ENCODE results near the gene ATOH8.

The ATOH8 gene

DNA sequence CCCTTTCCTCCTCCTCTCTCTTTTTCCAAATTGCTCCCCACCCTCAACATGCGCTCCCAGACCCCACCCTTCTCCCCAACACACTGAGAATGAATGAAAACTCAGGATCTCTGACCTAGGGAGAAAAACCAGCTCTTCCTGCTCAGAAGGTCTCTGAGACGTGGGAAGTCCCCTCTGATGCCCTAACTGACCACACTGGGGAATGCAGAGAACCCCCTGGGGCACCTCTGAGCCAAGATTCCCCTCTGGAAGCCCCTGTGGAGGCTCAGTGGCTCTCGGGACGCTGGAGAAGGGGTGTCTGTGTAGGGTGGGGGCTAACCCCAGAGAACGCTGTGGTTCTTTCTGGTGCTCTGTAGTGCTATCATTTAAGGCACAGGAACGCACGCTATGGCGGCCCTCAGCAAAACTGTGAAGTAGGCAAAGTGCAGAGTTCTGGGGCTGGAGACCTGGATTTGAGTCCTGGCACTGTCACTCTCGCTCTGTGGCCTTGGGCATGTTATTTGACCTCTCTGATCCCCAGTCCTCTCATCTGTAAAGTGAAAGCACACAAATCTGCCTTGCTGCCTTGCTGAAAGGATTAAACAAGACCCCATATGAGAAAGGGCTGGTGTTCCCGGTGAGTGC is 17.1 kb downstream of the ATOH8 start:
- DNase-seq (ENCODE audit: low read depth) = no peak

DNA sequence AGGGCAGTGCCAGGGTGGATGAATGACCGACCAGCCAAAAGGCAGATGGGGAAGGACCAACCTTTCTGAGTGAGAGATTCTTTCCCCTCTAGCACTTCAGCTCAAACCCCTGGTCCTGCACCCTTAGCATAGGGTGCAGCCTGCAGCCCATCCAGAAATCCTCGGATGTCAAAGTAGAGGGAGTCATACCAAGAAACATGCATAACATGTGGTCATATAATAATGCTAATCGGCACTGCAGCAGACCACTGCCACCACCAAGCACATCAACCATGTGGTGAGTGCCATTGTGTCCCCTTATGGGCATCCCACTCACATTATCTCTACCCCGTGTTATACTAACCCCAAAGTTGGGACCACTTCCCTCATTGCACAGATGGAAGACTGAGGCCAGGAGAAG is 17.7 kb downstream of the ATOH8 start:
- DNase-seq (ENCODE audit: low read depth) = no peak

DNA sequence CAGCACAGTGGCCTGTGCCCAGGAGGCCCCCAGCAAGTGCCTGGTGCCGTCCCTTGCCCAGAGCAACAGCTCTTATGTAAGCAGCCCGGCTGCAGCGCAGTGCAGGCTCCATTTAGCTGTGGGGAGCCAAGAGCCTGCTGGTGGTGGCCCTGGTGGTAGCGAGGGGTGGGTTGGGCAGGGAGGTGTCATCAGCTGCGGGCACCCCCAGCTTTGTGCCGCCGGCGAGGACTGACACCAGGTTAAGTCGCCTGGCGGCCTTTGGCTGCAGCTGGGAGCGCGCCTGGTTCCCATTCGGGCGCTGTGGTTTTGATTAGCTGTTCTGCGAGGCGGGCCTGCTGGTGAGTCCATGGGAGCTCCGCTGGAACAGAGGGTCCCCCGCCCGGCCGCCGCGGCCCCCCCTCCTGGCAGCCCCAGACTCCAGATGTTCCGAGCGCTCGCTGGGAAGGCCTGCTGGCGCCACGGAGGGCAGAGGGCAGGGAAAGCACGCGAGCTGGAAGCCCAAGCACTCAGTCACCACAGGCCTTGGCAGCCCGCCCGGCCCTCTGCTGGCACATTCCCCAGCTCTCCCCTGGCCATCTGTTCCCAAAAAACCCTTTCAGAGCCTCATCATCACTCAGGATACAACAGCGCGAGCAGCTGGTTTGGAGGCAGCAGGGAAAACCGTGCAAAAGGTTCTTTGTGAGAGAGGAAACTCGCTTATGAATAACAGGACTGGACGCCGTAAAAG is 18.4 kb downstream of the ATOH8 start:
- no peak for DNase-seq (ENCODE audit: low read depth)

DNA sequence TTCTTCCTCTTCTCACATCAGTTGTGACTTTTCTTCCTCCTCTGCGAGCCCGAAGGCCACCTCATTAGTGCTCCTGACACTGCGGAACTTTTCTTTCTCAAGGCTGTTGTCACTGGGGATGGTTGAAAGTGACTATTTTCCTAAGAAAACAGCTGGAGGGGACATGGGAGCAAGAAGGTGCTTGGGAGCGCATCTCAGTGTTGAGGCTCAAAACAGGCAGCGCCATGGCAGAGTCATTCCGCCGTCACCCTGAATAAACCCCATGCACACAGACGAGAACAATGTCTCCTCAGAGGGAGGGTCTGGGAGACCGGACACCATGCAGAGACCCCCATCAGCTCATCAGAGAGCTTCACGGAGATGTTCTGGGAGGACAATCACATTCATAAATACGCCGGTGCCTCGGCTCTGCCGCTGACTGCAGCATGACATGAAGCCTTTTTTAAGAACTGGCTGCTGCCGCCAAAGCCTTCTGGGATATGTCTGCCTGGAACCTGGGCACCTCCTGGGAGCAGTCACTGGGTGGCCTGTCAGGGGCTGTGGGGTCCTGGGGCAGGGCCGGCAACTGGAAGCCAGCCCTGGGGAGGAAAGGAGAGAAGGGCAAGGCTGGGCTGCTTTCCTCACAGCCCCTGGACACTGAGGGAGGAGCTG is 19.2 kb downstream of the ATOH8 start:
- no peak for DNase-seq (ENCODE audit: low read depth)

DNA sequence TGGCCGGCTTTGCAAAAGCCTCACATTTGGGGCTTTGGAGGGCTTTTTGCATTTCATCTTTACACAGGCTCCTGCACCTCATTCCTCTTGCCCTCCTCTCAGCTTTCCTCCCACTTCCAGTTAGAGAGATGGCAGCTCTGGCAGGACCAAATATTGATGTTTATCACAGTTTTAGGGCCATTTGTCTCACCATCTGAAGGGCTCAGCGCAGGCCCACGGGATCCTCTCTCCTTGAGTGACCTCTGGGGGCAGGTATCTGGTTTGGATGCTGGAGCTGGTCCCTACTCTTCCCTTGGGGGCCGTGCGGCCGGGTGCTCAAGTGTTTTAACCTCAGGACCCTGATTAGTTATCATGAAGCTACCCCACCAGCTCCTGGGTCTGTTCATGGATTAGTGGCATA is 19.9 kb downstream of the ATOH8 start:
- no peak for DNase-seq (ENCODE audit: low read depth)

DNA sequence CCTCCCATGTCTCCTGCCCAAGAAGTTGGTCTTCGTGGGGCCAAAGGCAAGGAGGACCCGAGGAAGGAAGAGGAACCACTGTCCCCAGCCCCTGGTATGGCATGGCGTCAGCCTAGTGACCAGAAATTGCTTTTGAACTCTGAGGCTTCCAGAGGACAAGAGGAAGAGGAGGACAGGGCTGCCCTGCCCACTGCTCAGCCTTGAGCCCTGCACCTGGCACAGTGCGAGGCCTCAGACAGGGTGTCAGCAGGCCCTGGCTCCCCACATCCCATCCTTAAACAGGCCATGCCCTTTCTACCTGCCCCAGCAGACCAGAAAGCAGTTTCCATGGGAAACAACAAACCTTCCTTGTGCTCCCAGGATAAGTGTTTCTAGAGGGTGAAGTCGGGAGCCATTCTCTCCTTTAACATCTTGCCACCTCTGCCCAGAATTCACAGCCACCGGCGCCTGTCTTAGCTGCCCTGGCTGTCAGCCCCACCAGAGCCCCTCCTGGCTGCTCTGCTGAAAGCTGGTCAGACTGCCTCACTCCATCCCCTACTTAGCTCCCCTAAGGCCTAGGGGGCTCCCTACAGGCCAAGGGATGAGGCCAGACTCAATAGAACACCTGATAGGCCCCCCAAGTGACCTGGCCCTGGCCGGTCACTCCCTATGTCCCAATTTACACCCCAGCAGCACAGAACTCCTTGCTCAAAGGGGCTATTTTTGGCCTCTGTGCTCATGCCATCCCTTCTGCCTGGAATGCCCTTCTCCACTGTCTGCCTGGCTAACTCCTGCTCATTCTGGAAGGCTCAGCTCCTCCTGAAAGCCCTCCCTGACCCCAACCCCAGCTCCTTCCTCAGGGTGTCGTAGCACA is 20.6 kb downstream of the ATOH8 start:
- no peak for DNase-seq (ENCODE audit: low read depth)

DNA sequence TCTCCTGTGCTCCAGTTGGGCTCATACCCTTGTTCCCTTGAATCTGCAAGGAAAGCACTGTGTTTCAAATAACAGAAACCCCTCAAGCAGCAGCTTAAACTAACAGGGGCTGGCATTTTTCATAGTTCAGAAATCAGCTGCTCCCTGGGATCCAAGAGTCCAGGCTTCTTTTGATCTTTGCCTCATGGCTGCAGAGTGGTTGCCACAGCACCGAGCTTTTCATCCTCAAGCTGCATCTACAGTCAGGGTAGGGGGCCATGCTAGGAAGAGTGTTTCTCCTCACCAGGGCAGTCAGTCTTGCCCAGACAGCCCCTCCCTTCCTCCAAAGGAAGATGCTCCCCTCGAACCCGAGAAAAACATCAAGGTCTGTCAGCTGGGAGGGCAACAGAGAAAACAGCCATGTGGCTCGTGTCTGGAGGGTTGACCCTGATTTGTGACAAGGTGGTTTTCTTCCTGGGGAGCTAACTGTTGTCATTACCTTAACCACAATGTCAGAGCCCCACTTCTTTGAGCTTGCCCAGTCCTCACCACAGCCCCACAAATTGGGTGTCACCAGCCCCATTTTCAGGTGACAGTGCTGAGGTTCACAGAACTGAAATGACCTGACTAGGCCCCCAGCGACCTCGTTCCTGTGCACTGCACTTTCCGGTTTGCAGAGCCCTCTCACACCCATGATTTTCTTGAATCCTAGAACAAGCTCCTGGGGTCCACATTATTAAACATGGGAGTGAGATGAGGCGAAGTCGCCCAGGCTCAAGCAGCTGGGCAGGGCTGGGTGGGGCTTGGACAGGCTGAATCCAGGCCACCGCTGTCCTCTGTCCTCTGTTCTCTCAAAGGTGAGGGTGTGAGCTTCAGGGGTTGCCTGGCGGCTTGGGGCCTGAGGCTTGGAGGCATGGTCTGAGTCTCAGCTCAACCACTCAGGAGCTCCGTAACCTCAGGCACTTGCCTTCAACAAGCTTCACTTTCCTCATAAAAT is 21.9 kb downstream of the ATOH8 start:
- no peak for DNase-seq (ENCODE audit: low read depth)

DNA sequence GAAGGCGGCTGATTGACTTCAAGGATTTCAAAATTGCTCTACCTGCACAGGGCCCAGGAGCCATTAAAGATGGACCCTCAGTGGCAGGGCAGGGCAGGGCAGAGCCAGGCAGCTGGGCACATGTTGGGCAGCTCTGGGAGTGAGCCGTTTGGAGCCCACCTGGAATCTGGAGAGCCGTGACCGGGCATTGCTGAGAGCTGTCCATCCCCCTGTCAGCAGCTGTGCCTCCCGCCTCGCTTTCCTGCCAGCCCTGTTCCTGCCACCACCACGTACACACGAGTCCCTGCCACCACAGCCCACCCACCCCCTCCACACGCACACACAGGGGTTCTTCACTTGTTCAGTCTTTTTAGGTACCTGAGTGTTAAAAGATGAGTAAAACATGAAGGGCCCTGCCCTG is 22.9 kb downstream of the ATOH8 start:
- DNase-seq (ENCODE audit: low read depth) = no peak

DNA sequence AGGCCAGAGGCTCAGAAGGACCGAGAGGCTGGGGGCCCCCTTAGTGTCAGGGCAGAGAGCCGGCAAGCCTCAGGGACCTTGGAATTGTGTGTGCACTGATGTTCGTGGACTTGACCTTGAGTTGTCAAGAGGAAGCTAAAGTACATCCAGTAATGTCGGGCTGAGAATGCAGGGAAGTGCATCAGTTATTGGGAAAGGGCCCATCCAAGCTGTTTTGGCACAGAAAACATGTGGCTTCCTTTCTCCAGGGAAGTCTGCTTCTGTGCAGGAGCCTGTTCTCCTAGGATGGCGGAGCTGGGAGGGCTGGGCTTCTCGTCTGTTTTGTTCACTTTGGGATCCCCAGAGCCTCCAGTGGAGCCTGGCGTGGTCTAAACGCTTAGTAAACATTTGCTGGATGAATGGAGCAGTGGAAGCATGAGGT is 23.7 kb downstream of the ATOH8 start:
- no peak for DNase-seq (ENCODE audit: low read depth)

DNA sequence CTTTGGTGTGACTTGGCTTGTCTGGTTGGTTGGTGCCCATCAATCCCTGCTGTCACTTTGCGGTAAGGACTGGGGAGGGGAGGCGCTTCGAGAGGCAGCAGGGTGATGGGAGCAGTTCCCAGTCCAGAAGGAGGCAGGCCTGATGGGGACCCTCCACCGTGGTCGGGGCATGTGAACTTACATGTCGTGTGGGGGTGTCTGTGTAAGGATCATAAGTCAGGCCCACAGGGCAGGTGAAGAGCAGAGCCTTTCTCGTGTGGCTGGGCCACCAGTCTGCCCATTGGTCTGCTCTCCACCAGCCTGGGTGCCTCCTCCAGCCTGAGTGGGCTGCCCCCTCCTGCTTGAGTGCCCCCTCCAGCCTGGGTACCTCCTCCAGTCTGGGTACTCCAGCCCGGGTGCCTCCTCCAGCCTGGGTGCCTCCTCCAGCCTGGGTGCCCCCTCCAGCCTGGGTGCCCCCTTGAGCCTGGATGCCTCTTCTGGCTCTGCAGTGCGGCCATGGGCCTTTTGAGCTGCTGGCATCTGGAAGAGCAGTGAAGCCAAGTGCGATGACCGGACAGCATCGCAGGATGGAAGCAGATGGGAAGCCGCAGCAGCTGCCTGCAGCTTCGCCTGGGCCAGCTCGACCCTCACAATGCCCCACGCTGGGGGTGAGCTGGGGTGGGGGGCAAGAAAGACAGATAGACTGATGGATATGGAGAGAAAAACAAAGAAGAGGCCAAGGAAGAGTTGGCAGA is 25.0 kb downstream of the ATOH8 start:
- no peak for DNase-seq (ENCODE audit: low read depth)

DNA sequence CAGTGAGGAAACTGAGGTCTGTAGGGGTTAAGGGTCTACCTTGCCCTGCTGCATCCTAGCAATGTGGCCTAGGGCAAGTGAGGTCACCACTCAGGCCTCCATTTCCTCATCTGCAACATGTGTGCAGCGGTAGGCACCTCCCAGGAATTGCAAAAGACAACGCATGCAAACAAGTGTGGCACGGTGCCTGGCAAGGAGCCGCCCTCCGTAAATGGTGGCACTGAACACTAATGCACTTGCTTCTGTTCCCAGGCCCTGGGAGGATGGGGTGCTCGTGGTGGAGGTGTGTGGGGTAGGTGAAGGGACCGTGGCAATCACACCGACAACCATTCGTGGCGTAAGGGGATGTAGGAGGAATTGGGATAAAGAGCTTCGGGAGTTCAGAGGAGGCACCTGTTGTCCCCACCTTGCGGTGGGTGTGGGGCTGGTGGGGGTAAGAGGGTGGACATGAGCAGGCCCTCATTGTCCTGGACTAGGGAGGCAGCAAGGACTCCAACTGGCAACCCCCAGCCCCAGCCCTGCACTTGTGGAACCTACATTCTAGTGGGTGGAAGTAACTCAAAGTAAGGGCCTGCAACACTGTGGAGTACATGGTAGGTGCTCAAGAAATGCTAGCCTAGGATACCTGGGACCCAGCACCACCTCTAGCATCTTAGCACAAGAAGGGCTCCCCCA is 26.0 kb downstream of the ATOH8 start:
- no peak for DNase-seq (ENCODE audit: low read depth)

DNA sequence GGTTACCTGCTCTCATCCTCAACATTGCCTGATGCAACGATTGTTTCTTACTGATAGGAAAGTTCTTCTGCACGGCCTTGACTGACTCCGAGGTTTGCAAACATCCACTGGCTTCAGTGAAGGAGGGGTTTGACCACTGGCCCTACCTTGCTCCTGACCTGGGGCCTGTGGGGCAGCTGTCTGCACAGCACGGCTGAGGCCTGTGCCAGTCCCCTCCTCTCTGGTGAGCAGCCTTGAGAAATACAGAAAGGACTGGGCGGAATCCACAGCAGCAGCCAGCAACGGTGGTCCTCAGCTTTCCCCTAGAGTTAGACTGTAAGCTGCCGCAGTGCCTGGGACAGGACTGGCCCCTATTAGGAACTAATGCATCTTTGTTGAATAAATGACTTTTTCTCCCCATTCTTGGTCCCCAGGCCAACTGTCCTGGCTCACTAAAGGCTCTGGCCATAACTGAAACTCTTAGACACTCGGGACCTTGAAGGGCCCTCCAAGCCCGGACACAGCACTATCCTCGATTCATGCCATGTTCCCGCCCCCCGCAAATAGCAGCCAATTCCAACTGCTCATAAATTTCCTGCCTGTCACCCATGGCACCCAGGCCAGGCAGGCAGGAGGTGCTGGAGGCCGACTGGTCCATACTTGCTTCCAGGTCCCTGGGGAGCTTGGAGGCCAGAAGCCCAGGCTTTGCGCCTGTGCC is 26.7 kb downstream of the ATOH8 start:
- DNase-seq (ENCODE audit: low read depth) = no peak

DNA sequence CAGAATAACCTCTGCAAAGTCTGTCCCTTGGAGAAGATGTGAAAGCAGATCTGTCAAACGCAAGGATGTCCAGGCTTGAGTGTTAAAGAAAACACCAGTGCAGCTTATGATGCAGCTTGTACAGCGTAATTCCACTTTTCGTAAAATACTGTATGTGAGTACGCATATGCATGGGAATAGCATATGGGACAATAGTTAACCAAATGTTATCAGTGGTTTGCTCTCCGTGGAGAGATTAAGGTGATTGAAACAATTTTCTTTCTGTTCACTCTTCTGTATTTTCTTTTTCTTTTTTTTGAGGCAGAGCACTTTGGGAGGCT is 27.2 kb downstream of the ATOH8 start:
- no peak for DNase-seq (ENCODE audit: low read depth)

DNA sequence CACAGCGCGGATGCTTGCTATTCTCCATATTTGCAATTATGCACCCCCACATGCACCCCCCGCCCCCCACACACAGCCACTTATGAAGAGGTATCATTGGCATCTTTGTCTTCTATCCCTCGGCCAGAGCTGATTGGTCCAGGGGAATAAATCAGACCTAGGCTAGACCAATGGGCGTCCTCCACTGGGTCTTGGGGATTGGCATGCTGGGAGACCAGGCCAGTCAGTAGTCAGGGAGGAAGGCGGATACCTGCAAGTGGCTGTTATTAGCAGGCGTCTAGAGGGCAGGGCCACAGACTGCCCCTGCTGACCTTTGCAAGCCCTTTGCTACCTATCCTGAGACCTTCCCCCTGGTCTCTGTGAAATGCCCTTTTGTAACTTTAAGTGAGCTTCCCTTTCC is 30.0 kb downstream of the ATOH8 start:
- DNase-seq (ENCODE audit: low read depth) = no peak

DNA sequence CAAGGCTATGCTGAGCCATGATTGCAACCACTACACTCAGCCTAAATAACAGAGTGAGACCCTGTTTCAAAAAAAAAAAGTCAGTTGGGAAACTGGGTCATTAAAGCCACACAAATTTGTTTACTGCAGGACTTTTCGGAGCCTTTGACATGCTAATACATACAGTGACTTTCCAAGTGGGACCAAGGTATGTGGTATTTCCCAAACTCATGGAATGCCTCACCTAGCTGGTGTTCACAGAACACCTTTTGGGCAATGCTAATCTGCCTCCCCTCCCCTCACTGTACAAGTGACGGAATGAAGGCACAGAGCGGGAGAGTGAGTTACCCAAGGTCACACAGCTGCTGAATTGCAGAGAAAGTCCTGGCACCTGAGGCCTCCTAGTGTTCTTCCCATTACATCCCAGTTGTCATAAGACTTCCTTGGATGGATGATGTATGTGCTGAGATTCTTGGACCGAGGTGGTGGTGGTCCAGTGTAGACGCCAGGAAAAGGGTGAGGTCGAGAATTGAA is 30.7 kb downstream of the ATOH8 start:
- DNase-seq (ENCODE audit: low read depth) = no peak

DNA sequence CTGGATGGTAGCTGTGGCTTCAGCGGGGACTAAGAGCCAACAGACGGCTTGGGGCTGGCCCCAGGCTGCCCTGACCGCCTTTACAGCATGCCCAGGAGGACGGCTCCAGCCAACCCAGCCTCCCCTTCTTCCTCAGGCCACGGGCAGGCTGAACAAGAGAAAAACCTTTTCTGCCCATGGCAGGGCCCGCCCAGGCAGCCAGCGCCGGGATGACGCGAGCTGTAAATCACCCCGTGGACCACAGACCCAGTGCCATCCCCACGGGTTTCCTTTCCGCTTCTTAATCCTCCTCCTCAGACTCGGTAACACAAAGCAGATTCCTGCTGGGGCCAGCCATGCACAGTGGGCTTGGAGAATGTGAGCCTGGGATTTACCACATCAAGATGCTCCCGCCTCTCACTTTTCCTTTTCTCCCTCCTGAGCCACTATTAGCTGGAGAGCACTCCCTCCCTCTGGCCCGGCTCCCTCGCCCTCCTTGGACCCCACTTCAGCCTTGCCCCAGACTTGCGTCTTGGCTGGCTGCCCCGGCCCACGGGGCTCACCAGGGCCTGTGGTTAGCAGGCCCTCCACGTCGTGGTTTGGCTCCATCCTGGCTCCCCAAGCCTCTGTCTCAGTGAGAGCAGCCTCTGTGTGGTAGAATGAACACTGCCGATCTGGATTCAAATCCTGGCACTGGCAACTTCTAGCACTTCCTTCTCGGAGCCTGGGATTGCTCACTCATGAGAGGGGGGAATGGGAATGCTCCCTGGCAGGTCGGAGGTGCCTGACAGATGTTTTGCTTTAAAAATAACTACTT is 31.4 kb downstream of the ATOH8 start:
- DNase-seq (ENCODE audit: low read depth) = no peak

DNA sequence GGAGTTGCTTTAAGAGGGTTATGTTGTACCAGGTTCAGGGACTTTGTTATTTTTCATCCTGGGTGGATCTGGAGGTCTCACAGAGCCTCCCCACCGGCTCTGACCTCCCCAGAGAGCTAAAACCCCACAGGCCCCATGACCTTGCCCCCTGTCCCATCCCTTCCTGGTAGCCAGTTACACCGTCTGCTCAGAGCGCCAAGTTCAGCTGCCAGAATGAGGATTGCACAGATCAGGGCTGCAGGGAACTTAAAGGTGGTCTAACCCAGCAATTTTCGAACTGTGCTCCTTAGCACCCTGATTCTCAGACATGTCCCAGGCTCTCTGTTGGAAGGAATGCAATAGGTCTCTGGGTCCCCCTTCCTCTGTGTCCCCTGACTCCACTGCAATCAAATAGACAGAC is 32.1 kb downstream of the ATOH8 start:
- no peak for DNase-seq (ENCODE audit: low read depth)

DNA sequence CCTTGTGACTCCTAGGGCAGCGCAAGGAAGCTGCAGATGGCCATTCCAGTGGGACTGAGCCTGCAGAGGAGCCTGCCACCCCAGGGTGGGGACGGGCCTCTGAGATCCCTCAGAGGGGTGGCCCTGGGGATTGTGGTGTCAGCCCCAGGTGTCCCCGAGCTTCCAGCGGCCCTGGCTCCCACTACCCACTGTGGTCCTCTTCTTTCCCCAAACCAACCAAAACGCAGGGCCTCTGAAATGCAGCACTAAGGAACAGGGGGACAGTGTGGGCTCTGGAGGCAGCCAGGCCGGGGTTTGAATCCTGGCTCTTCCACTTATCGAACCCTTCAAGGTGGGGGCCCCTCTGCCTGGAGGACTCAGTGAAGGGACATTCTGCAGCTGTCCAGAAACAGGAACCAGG is 32.7 kb downstream of the ATOH8 start:
- DNase-seq (ENCODE audit: low read depth) = no peak

DNA sequence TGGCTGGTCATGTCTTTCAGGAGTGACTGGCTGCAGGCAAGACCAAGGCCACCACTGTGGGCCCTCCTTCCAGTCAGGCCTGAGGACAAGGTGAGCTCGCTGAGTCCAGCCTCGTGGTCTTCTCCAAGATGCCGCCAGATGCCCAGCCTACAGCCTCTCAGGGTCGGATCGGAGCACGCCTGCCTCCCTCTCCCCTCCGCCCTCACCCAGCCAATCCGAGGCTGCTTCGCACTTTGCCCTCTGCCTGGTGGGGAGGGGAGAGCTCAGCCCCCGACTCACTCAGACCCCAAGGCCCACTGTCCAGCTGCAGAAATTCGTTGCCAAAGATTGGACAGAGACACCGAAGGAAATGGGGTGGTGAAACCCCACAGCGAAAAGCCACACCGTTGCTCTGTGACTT is 33.1 kb downstream of the ATOH8 start:
- no peak for DNase-seq (ENCODE audit: low read depth)

Data from CMK (cell line).